HCT116 (cell line): ENCODE measurements around the gene BCAR1. TPM values are rescaled to one million over a fixed set of nuclear protein-coding genes. Genes with fewer than 3 reads are reported as not detected.
"Not testable (repeated sequence)": the region's sequence is repeated elsewhere in the genome, so short reads cannot be mapped to it uniquely, and the experiment has no call there.

Source experiments
- ATAC-seq: fragments of 200-7000 bp; cut with Tn5 transposase; 2 replicates; pipeline ENCODE4 v1.9.1; 2020; ENCODE audit warnings: mild to moderate bottlenecking, moderate library complexity
- BruUV-seq: library from RNA; stranded (reverse); fragments of 400-500 nt; replicated peaks from 2 replicates; lab custom pipeline; 2021; lab: Mats Ljungman, UMichigan
- CTCF ChIA-PET: fragments of 300-600 bp; sonication (Branson Sonifier 250); formaldehyde crosslinking; loops from one replicate; lab custom pipeline; 2021; ENCODE audit warnings: antibody characterized with exemption; lab: Charles Lee
- POLR2A ChIA-PET: fragments of 300-600, 350-600 bp; sonication (Branson Sonifier 250); formaldehyde crosslinking; loops from one replicate; lab custom pipeline; 2021; ENCODE audit warnings: antibody characterized with exemption; lab: Charles Lee
- RAD21 ChIA-PET, 2 experiments: fragments of 300-600 bp; sonication (Branson Sonifier 250); formaldehyde crosslinking; loops; one replicate each; lab custom pipeline; 2023; ENCODE audit warnings: low total read pairs in 2 of 2; ENCODE audit not compliant: uncharacterized antibody in 2 of 2, unreplicated experiment in 2 of 2, low non-redundant PET in 1 of 2; lab: Charles Lee
- DNase-seq: peaks from one replicate; pipeline ENCODE4 v3.0.0-alpha.2; 2010; ENCODE audit warnings: low read depth, low spot score
- H2AFZ ChIP-seq: fragments of 200-600 bp; shearing (Covaris generic), sonication (generic); 2 replicates; pipeline ENCODE4 v1.6.1; 2017; ENCODE audit warnings: low read depth, mixed run types, mixed read lengths, antibody characterized with exemption, low read length; ENCODE audit not compliant: poor library complexity, severe bottlenecking
- H3K27ac ChIP-seq: 2 replicates; pipeline ENCODE4 v1.5.1; 2012; ENCODE audit warnings: low read depth, low read length
- H3K27me3 ChIP-seq: fragments of 200-600 bp; sonication (generic); 2 replicates; pipeline ENCODE4 v1.6.1; 2016; ENCODE audit warnings: mixed run types, low read length, mixed read lengths; ENCODE audit not compliant: insufficient read depth
- H3K36me3 ChIP-seq, 2 experiments: fragments of 200-500 bp in 1 of 2; fragments of 200-600 bp in 1 of 2; sonication (Bioruptor generic) in 1 of 2; sonication (generic) in 1 of 2; 2 replicates each; pipeline versions ENCODE4 v1.5.1 to v1.6.1; 2014 to 2016; ENCODE audit warnings: low read length in 2 of 2, inconsistent platforms in 1 of 2, mixed read lengths in 1 of 2, mixed run types in 1 of 2; ENCODE audit not compliant: insufficient read depth in 2 of 2, control insufficient read depth in 1 of 2
- H3K4me1 ChIP-seq, 2 experiments: fragments of 200-600 bp in 1 of 2; sonication (generic) in 1 of 2; 2 replicates each; pipeline versions ENCODE4 v1.5.1 to v1.6.1; 2012 to 2017; ENCODE audit warnings: low read length in 2 of 2, inconsistent platforms in 1 of 2, mild to moderate bottlenecking in 1 of 2, mixed read lengths in 1 of 2, mixed run types in 1 of 2, moderate library complexity in 1 of 2; ENCODE audit not compliant: insufficient read depth in 2 of 2, control insufficient read depth in 1 of 2
- H3K4me2 ChIP-seq: fragments of 200-600 bp; sonication (generic); 2 replicates; pipeline ENCODE4 v1.6.1; 2017; ENCODE audit warnings: mixed run types, low read length, mixed read lengths
- H3K4me3 ChIP-seq, 2 experiments: fragments of 200-600 bp in 1 of 2; sonication (generic) in 1 of 2; replicated peaks in 1 of 2; 2 replicates each; pipeline ENCODE4 v1.5.1; 2011 to 2016; ENCODE audit warnings: low read length in 2 of 2, control low read depth in 1 of 2, low read depth in 1 of 2, mild to moderate bottlenecking in 1 of 2, mixed read lengths in 1 of 2, mixed run types in 1 of 2
- H3K79me2 ChIP-seq: fragments of 200-600 bp; sonication (generic); 2 replicates; pipeline ENCODE4 v1.6.1; 2017; ENCODE audit warnings: mild to moderate bottlenecking, mixed run types, low read length, moderate library complexity, mixed read lengths; ENCODE audit not compliant: insufficient read depth
- H3K9ac ChIP-seq: fragments of 200-600 bp; sonication (generic); 2 replicates; pipeline ENCODE4 v1.6.1; 2016; ENCODE audit warnings: low read length, mixed read lengths
- H3K9me2 ChIP-seq: fragments of 200-600 bp; sonication (generic), shearing (Covaris generic); 2 replicates; pipeline ENCODE4 v1.6.1; 2017; ENCODE audit warnings: mixed run types, mild to moderate bottlenecking, moderate library complexity; ENCODE audit not compliant: insufficient read depth
- H3K9me3 ChIP-seq, 2 experiments: fragments of 200-500 bp in 1 of 2; fragments of 200-600 bp in 1 of 2; sonication (Bioruptor generic) in 1 of 2; sonication (generic) in 1 of 2; 2 replicates each; pipeline ENCODE4 v1.6.1; 2014 to 2017; ENCODE audit warnings: low read length in 2 of 2, mixed read lengths in 2 of 2, inconsistent platforms in 1 of 2, low read depth in 1 of 2, mild to moderate bottlenecking in 1 of 2, mixed run types in 1 of 2, moderate library complexity in 1 of 2; ENCODE audit not compliant: control insufficient read depth in 1 of 2, insufficient read depth in 1 of 2
- H4K20me1 ChIP-seq: fragments of 200-600 bp; sonication (generic), shearing (Covaris generic); 2 replicates; pipeline ENCODE4 v1.6.1; 2017; ENCODE audit warnings: mixed run types, mild to moderate bottlenecking, moderate library complexity; ENCODE audit not compliant: insufficient read depth
- EZH2 ChIP-seq: fragments of 200-600 bp; sonication (generic); IDR thresholded peaks from 2 replicates; pipeline ENCODE4 v1.6.1; 2017; ENCODE audit warnings: antibody characterized with exemption, mixed run types
- POLR2A ChIP-seq: IDR thresholded peaks from 2 replicates; pipeline ENCODE4 v1.7.0; 2011; ENCODE audit warnings: borderline replicate concordance; ENCODE audit not compliant: insufficient read depth, insufficient read length; ENCODE audit errors: extremely low read depth
- RAD21 ChIP-seq: IDR thresholded peaks from 2 replicates; pipeline ENCODE4 v1.6.1; 2012; ENCODE audit warnings: low read depth, mild to moderate bottlenecking
- SP1 ChIP-seq: IDR thresholded peaks from 2 replicates; pipeline ENCODE4 v1.6.1; 2012; ENCODE audit warnings: low read depth
- YY1 ChIP-seq: IDR thresholded peaks from 2 replicates; pipeline ENCODE4 v1.6.1; 2011; ENCODE audit warnings: low read length, low read depth, moderate library complexity, mild to moderate bottlenecking; ENCODE audit not compliant: insufficient replicate concordance; ENCODE audit errors: extremely low read depth
- intact Hi-C: fragments of 100-400 bp; cut with micrococcal nuclease; formaldehyde crosslinking; loops from 2 replicates; pipeline ENCODE4 v1.10.0; 2022
- total RNA-seq: library from RNA; stranded (reverse); gene quantifications from one replicate; pipeline ENCODE4 v1.2.1, GENCODE V29; 2021; ENCODE audit not compliant: unreplicated experiment
- TF ChIP-seq, protein P1 (sequence below), 3 experiments: fragments of 200-600 bp in 1 of 3; sonication (generic) in 1 of 3; IDR thresholded peaks in 2 of 3; conservative IDR thresholded peaks in 1 of 3; 2 replicates each; pipeline ENCODE4 v1.5.1; 2012 to 2017; ENCODE audit warnings: low read depth in 2 of 3, low read length in 2 of 3, antibody characterized with exemption in 1 of 3, borderline replicate concordance in 1 of 3, control low read depth in 1 of 3, mild to moderate bottlenecking in 1 of 3, mixed read lengths in 1 of 3, mixed run types in 1 of 3, moderate library complexity in 1 of 3; ENCODE audit not compliant: insufficient read depth in 1 of 3

BCAR1 gene
- total RNA-seq, 1 experiment from 2014 or later: 49.6 TPM

DNA sequence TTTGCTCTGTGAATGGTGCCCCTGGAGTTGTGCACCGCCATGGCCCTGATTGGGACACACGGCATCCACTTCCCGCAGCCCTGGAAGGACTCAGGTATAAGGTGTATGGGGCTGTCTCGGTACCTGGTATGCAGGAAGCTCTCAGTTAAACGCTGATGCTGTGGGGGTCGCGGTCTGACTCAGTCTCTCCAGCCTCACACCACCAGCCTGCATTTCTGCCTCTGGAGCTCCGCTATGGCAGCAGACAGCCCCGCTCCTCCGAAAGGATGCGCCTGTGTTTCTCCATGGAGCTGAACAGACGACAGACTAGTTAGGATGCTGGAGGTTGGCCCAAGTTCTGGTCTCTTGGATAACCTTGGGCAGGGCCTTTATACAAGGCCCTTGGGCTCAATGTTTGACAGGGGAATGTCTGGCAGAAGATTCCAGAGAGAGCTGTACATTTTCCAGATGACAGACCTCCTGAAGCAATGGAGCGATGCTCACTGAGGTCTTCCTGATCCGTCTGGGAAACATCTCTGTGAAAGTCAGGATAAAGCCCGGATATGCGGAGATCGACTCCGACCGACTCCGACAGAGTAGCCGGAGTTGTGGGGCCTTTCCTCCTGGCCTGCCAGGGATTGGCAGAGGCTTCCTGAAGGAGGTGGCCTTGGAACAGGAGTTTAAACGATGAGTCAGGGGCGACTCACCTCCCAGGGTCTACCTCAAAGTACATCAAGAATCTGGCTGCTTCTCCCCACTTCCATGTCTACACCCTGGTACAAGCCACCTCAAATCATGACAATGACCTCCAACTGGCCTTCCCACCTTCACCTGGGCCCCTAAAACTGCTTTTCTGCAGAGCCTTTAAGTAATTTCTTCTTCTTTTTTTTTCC, 21.9 kb upstream of the BCAR1 start (continued):
- TF ChIP-seq EZH2 (no peak), POLR2A (no peak), YY1 (no peak), SP1 (peak; percentile 29; the same call in 1 of the 2 replicates)

DNA sequence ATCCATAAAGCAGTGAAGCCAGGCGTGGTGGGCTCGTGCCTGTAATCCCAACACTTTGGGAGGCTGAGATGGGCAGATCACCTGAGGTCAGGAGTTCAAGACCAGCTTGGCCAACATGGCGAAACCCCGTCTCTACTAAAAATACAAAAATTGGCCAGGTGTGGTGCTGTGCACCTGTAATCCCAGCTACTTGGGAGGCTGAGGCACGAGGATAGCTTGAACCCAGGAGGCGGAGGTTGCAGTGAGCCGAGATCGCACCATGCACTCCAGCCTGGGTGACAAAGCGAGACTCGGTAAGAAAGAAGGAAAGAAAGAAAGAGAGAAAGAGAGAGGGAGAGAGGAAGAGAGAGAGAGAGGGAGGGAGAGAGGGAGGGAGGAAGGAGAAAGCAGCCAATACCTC, 21.2 kb upstream of the BCAR1 start:
- H3K36me3 ChIP-seq, H3K9me3 ChIP-seq, RAD21 ChIA-PET, H3K79me2 ChIP-seq, H3K9ac ChIP-seq, H4K20me1 ChIP-seq, H3K27ac ChIP-seq, intact Hi-C loops, DNase-seq, H2AFZ ChIP-seq, BruUV-seq, H3K27me3 ChIP-seq, H3K4me3 ChIP-seq, ATAC-seq, H3K9me2 ChIP-seq: not testable (repeated sequence)
- peaks cover 23 to 55% of the 10 kb centered on the region in 2 experiments for H3K4me1 ChIP-seq
- peak overlapping the region; percentile 46 for H3K4me2 ChIP-seq
- peak; percentile 21; the same call in 1 of the 2 replicates for TF ChIP-seq RAD21
- TF ChIP-seq, protein P1, sequence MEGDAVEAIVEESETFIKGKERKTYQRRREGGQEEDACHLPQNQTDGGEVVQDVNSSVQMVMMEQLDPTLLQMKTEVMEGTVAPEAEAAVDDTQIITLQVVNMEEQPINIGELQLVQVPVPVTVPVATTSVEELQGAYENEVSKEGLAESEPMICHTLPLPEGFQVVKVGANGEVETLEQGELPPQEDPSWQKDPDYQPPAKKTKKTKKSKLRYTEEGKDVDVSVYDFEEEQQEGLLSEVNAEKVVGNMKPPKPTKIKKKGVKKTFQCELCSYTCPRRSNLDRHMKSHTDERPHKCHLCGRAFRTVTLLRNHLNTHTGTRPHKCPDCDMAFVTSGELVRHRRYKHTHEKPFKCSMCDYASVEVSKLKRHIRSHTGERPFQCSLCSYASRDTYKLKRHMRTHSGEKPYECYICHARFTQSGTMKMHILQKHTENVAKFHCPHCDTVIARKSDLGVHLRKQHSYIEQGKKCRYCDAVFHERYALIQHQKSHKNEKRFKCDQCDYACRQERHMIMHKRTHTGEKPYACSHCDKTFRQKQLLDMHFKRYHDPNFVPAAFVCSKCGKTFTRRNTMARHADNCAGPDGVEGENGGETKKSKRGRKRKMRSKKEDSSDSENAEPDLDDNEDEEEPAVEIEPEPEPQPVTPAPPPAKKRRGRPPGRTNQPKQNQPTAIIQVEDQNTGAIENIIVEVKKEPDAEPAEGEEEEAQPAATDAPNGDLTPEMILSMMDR (IDR thresholded peaks at IDR 0.05 in 2 of 3, conservative IDR thresholded peaks at IDR 0.05 in 1 of 3; ENCODE audit: borderline replicate concordance in 1 of 3, insufficient read depth in 1 of 3, low read depth in 2 of 3, low read length in 2 of 3): 0 out of 6 replicates have a peak, but pooled peaks of 1 of the 3 experiments have one; percentile 19
- ChIA-PET POLR2A (interaction anchor here (1.7 kb wide), 1 partner anchor 11 kb away, joined by 6 read pairs; no protein-coding TSS in a partner anchor), CTCF (interaction anchor here (0.8 to 1.2 kb wide), 3 partner anchors 9 to 113 kb away, joined by 3 to 5 read pairs (median 3); no protein-coding TSS in a partner anchor)
